Omental fat pad (tissue), 4 donors: ENCODE results near the gene FAM78B. TPM values are rescaled to one million over a fixed set of nuclear protein-coding genes. Genes with fewer than 3 reads are reported as not detected.

Source experiments
- ATAC-seq: fragments of 150-250 bp; one replicate; pipeline ENCODE4 v1.9.1; 2016; ENCODE audit warnings: mild to moderate bottlenecking, moderate library complexity; ENCODE audit not compliant: low FRiP score
- DNase-seq: peaks from one replicate; pipeline ENCODE4 v3.0.0-alpha.2; 2019; ENCODE audit warnings: low spot score
- small RNA-seq: library from RNA; depleted of rRNA; stranded (forward); fragments of <200 nt; gene quantifications from one replicate; pipeline ENCODE3, GENCODE V24; 2016
- total RNA-seq, 4 donors: library from RNA; depleted of rRNA; stranded (reverse); fragments of >200 nt; gene quantifications; one replicate each; pipeline ENCODE4 v1.1.0, GENCODE V29; 2016
- TF ChIP-seq, protein P1 (sequence below), 3 donors: fragments of 450-650 bp; IDR thresholded peaks; one replicate each; pipeline ENCODE4 v1.5.1; 2016 to 2017; ENCODE audit warnings: antibody characterized with exemption in 3 of 3, mild to moderate bottlenecking in 3 of 3, moderate library complexity in 2 of 3

The FAM78B gene
- total RNA-seq, 4 donors from 2014 or later: 1.1 to 2.0 (median 1.5) TPM

DNA sequence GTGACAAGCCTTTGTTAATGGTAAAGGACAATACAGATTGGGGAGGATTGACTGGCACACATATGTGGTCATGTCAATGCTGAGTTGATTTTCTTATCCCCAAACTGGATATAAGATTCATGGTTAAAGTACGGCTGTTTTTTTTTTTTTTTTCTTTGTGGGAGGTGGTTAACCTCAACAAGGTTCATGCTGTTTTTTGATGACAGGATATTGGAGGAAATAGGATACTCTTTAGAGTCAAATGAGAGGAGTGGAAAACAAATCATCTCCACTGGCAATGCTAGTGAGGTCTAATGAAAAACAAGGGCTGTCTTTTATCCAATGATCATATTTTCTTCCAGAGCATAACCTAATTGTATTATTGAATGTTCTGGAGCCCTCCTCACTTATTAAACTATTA, 140.2 kb downstream of the FAM78B start:
- no peak for DNase-seq
- no peak for ATAC-seq
- TF ChIP-seq, protein P1, sequence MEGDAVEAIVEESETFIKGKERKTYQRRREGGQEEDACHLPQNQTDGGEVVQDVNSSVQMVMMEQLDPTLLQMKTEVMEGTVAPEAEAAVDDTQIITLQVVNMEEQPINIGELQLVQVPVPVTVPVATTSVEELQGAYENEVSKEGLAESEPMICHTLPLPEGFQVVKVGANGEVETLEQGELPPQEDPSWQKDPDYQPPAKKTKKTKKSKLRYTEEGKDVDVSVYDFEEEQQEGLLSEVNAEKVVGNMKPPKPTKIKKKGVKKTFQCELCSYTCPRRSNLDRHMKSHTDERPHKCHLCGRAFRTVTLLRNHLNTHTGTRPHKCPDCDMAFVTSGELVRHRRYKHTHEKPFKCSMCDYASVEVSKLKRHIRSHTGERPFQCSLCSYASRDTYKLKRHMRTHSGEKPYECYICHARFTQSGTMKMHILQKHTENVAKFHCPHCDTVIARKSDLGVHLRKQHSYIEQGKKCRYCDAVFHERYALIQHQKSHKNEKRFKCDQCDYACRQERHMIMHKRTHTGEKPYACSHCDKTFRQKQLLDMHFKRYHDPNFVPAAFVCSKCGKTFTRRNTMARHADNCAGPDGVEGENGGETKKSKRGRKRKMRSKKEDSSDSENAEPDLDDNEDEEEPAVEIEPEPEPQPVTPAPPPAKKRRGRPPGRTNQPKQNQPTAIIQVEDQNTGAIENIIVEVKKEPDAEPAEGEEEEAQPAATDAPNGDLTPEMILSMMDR (IDR thresholded peaks at IDR 0.05): no peak

DNA sequence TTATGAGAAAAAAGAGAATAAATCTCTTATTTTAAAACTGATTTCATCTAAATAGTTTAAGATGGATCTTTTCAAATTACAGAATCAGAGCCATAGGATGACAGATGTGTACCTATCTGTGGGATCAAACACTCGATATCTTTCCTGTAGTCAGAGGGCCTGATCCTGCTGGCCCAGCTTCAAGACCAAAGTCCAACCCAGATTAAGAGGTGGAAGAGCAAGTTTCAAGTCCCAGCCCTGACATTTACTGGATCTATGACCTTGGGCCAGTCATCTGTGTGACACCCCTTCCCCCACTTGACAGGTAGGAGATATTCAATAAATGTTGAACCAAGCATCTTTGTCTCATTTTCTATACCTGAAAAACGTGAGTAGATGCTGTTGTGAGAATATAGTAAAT, 140.7 kb downstream of the FAM78B start:
- TF ChIP-seq, protein P1 (IDR thresholded peaks at IDR 0.05): no peak
- no peak for DNase-seq
- ATAC-seq: no peak

DNA sequence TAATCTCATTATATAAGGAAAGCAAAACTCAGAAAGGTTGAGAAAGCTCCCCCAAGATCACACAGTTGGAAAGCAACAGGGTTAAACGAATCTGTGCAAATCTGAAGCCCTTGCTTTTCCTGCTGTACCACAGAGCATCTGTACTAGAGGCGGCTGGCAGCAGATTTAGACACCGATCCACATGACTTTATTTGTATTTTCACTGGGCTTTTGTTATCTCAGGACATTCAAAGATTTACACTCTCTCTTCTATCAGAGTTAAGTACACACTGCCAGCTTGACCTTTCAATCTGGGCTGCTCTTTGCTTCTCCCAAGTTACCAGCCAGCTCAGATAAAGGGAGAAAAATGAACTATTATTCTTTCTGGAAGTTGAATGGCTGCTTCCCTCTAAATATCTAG, 146.6 kb downstream of the FAM78B start:
- ATAC-seq: no peak
- no peak for DNase-seq

More for the DNA sequence above, 146.6 kb downstream of the FAM78B start:
- TF ChIP-seq, protein P1 (IDR thresholded peaks at IDR 0.05): no peak

Small RNAs within 50 kb of the gene (small RNA-seq; reads per million reads assigned to genes)
- gene MIR921 (not detected), gene RNA5SP64 (not detected)
